HepG2 (cell line): Measurements from ENCODE around the gene CLEC6A.

Source experiments
- CBFB ChIP-seq: sonication (generic); formaldehyde crosslinking; IDR thresholded peaks from 2 replicates; pipeline ENCODE4 v1.4.0; 2020; ENCODE audit warnings: missing genetic modification reagents
- CTCF ChIP-seq: sonication (generic); formaldehyde crosslinking; IDR thresholded peaks from 2 replicates; pipeline ENCODE4 v1.5.0; 2020; ENCODE audit warnings: mild to moderate bottlenecking, missing genetic modification reagents, moderate library complexity
- IRF1 ChIP-seq: sonication (generic); formaldehyde crosslinking; IDR thresholded peaks from 2 replicates; pipeline ENCODE4 v1.4.0; 2020; ENCODE audit warnings: low read depth, mild to moderate bottlenecking, missing genetic modification reagents
- MIER3 ChIP-seq: IDR thresholded peaks from 2 replicates; pipeline ENCODE4 v1.6.1; 2016; ENCODE audit warnings: missing compliant biosample characterization, borderline replicate concordance
- MXI1 ChIP-seq: IDR thresholded peaks from 3 replicates; pipeline ENCODE4 v1.6.1; 2012; ENCODE audit warnings: low read depth, low read length, inconsistent platforms, borderline replicate concordance
- PATZ1 ChIP-seq: sonication (generic); formaldehyde crosslinking; IDR thresholded peaks from 2 replicates; pipeline ENCODE4 v1.4.0; 2020; ENCODE audit warnings: missing genetic modification reagents
- REST ChIP-seq, 2 experiments: IDR thresholded peaks; 2 replicates each; pipeline ENCODE4 v1.6.1; 2011 to 2012; ENCODE audit warnings: low read length in 2 of 2, borderline replicate concordance in 1 of 2, low read depth in 1 of 2, mild to moderate bottlenecking in 1 of 2, moderate library complexity in 1 of 2
- RFX5 ChIP-seq: IDR thresholded peaks from 2 replicates; pipeline ENCODE4 v1.6.1; 2011; ENCODE audit warnings: low read depth, low read length, improper control_type of control experiment
- ZNF530 ChIP-seq: sonication (generic); formaldehyde crosslinking; IDR thresholded peaks from 2 replicates; pipeline ENCODE4 v1.5.0; 2020; ENCODE audit warnings: low read depth, mild to moderate bottlenecking, missing genetic modification reagents

GRCh38 chr12:8504351-8504750 is 48.6 kb downstream of the CLEC6A start:
- no peak for TF ChIP-seq IRF1 (CRISPR knock-in tag)
- no peak for TF ChIP-seq MIER3
- no peak for TF ChIP-seq CTCF (CRISPR knock-in tag)
- no peak for TF ChIP-seq CBFB (CRISPR knock-in tag)
- TF ChIP-seq REST (IDR thresholded peaks at IDR 0.05; ENCODE audit: borderline replicate concordance in 1 of 2, low read depth in 1 of 2, low read length in 2 of 2), result no peak
- TF ChIP-seq MXI1, result no peak
- TF ChIP-seq ZNF530 (CRISPR knock-in tag), result no peak
- TF ChIP-seq PATZ1, result no peak
- no peak for TF ChIP-seq RFX5
